GM18861 (cell line): ENCODE measurements around the gene ARHGAP11B.
A peak's percentile ranks its signal among the peaks of the same experiment; 100 is the strongest.
"Not testable (repeated sequence)": the region's sequence is repeated elsewhere in the genome, so short reads cannot be mapped to it uniquely, and the experiment has no call there.

Experiments used
- ATAC-seq: cut with Tn5 transposase; IDR thresholded peaks from one replicate; pipeline ENCODE4 v1.9.1; 2021; ENCODE audit not compliant: unreplicated experiment

Gene ARHGAP11B

DNA sequence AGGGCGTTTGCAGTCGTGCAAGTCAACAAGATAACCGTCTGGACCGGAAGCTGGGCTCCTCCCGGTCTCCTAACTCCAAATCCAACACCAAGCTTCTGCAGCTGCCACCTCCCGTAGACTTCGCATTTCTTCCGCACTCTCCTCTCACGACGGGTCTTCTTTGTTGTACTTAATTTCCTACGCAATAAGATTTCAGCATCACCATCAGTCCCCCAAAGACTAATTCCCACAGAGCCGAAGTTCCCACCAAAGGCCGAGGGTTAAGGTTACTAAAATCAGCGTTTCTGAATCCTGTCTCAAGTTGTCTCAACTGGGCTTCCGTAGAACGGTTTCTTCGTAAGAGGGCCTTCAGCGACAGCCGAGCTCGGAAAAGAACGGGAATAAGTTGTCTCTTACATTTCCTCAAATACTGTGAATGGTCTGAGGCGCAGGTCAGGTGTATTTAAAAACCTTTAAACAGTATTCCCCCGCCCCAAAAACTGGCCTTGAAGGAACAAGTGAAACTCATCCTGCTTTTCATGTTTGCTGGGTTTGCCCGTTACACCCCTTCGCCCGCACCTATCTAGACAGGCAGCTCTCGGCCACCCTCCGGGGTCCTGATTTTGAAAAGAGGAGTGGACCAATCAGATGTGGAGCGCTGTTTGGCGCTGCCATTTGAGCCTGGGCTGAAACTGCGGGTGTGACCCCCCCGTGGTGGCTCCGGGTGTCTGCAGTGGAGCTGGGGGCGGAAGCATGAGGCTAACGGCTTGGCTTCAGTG is at the start of gene ARHGAP11B:
ARHGAP11B (plus strand) TSS at position 693 of the 758 bp plus-strand sequence.
- peak; percentile 91 for ATAC-seq

- ATAC-seq, result not testable (repeated sequence)
These were observed 46.4 kb upstream of the ARHGAP11B start for GRCh38 chr15:30579394-30579970.

DNA sequence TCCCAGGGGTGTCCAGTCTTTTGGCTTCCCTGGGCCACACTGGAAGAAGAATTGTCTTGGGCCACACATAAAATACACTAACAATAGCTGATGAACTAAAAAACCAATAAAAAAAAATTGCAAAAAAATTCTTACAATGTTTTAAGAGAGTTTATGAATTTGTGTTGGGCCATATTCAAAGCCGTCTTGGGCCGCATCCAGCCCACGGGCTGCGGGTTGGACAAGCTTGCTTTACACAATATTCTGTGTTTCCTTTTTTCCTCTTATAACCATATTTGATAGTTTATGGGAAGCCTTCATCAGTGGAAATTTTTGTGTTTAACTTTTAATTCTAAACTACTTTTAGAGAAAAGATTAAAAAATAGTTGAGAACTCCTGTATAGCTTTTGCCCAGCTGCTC is 45.2 kb upstream of the ARHGAP11B start:
- ATAC-seq, result not testable (repeated sequence)

DNA sequence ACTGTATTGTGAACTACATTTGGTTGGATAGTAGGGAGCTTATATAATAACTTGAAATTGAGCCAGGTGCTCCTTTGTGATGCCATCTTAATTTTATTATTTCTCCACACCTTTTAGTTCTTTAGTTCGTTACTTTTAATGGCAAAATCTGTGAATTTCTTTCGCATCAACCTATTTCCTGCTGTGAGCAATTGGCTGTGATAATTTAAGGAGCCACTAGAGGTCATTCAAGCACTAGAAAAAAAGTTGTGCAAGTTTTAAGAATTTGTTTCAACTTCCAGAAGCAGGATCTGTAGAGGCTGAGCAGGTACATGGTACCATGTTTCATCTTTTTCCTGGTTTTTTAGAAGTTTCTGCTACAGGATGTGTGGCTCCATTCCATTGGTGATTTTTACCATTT is 27.0 kb upstream of the ARHGAP11B start:
- not testable (repeated sequence) for ATAC-seq

DNA sequence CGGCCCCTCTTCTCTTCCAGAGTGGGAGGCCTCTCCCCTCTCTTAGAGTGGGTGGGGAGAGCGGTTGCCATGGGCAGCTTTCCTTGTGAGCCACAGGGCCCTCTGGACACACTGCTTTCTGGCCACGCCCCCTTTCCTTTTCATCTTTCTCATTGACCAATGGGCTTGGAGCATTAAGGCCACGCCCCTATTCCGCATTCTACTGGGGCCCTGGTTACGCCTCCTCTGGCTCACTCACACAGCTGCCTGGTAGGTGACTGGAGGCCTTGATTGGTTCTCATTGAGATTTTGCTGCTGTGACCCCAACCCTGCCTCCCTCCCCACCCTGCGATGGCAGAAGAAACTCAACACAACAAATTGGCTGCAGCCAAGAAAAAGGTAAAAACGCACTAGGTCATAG is 22.1 kb upstream of the ARHGAP11B start, which contains the start of gene GOLGA8H:
GOLGA8H (plus strand) TSS at position 233 of the 400 bp plus-strand sequence; CDS start at position 331, 98 bp downstream.
- not testable (repeated sequence) for ATAC-seq

DNA sequence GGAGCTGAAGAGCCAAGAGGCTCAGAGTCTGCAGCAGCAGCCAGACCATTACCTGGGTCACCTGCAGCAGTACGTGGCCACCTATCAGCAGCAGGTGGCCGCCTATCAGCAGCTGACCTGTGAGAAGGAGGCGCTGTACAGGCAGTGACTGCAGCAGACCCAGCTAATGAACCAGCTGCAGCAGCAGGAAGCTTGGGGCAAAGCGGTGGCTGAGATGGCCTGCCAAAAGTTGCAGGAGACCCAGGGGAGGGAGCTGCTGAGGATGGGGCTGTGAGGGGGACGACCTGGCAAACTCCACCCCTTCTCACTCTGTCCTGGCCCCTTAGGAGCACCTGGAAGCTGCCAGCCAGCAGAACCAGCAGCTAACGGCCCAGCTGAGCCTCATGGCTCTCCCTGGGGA is 13.7 kb upstream of the ARHGAP11B start:
- ATAC-seq, result not testable (repeated sequence)

- not testable (repeated sequence) for ATAC-seq
These were observed 4.6 kb upstream of the ARHGAP11B start for GRCh38 chr15:30621342-30621741.

GRCh38 chr15:30626194-30626565 is 252 bp downstream of the ARHGAP11B start:
- ATAC-seq, result peak; percentile 11

- not testable (repeated sequence) for ATAC-seq
These were observed 704 bp downstream of the ARHGAP11B start for GRCh38 chr15:30626632-30627031.

GRCh38 chr15:30650012-30650929 is 24.3 kb downstream of the ARHGAP11B start:
- ATAC-seq, result peak; percentile 83

- ATAC-seq, result not testable (repeated sequence)
These were observed 35.2 kb downstream of the ARHGAP11B start for GRCh38 chr15:30661154-30661553.

GRCh38 chr15:30669621-30670020 is 43.7 kb downstream of the ARHGAP11B start:
- not testable (repeated sequence) for ATAC-seq

DNA sequence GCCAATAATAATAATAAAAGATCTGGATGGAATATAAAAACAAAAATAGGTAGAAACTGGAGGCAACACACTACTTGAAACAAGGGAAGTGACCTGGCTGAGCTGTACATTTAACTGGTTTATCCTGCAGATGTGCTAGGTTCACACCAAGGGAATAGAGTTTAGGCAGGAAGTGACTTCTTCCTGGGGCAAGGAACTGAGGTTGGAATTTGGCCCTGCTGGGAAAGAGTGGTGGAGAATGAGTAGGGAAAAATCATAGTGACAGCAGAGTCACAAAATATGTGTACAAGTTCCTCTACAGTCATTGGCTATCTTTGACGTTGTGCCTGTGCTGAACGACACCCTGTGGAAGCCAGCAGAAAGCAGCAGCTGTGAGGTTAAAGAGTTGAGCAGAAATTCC is 44.1 kb downstream of the ARHGAP11B start:
- ATAC-seq, result no peak

- no peak for ATAC-seq
These were observed 45.4 kb downstream of the ARHGAP11B start for GRCh38 chr15:30671309-30671708.

GRCh38 chr15:30675126-30675525 is 49.2 kb downstream of the ARHGAP11B start:
- ATAC-seq, result no peak

GRCh38 chr15:30675891-30676290 is 50.0 kb downstream of the ARHGAP11B start:
- not testable (repeated sequence) for ATAC-seq

DNA sequence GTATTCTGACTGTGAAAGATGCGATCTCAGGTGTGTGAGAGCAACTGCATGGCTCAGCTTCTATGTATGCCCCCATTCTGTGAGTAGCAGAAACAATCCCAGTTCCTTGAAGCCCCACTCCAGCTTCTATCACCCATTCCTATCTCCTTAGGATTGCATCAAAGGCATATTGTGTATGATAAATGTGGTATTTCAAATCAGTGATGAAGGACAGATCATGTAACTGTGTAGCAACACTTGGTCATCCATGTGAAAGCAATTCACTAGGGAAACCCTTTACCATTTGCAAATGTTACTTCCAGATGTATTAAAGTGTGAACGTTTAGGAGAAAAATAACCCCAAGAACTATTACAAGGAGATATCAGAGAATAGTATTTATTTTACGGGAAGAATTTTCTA is 55.1 kb downstream of the ARHGAP11B start:
- ATAC-seq, result not testable (repeated sequence)

GRCh38 chr15:30685709-30686285 is 59.9 kb downstream of the ARHGAP11B start:
- not testable (repeated sequence) for ATAC-seq

DNA sequence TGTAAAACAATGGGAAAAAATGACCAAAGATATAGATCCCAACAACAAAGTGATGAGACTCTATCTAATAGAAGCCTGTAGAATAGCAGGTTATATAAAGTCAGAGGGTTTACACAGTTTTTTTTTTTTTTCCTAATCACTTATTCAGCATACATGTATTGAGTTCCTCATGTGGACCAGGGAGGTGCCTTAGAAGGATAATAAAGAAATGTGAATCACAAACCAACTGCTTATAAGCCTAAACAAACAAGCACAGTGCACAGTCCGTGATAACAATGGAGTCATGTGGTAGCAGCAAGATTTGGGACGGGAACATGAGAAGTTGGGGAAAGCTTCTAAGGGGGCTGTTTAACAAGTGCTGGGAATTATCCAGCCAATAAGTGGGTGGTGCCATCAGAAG is 60.7 kb downstream of the ARHGAP11B start:
- ATAC-seq, result not testable (repeated sequence)
